Measurements from ENCODE around the gene EEF1AKMT1.

Gene EEF1AKMT1

GRCh38 chr13:20773194-20774080 is at the start of gene EEF1AKMT1:
EEF1AKMT1 (minus strand) TSS chr13:20773961; CDS start chr13:20757598, 16,363 bp downstream.
- DNase-seq, result peak; percentile 95

GRCh38 chr13:20823071-20823470 is 49.3 kb upstream of the EEF1AKMT1 start:
- no peak for DNase-seq

- DNase-seq, result no peak
Observed at GRCh38 chr13:20822406-20822805, 48.6 kb upstream of the EEF1AKMT1 start.

- DNase-seq, result no peak
Observed at GRCh38 chr13:20819715-20820114, 46.0 kb upstream of the EEF1AKMT1 start.

GRCh38 chr13:20815464-20815863 is 41.7 kb upstream of the EEF1AKMT1 start:
- DNase-seq, result no peak

- DNase-seq, result peak; percentile 67
Observed at GRCh38 chr13:20814224-20814910, 40.6 kb upstream of the EEF1AKMT1 start.

GRCh38 chr13:20812890-20813289 is 39.1 kb upstream of the EEF1AKMT1 start:
- no peak for DNase-seq

- no peak for DNase-seq
Observed at GRCh38 chr13:20810808-20811207, 37.0 kb upstream of the EEF1AKMT1 start.

- no peak for DNase-seq
Observed at GRCh38 chr13:20808874-20809273, 35.1 kb upstream of the EEF1AKMT1 start.

- no peak for DNase-seq
Observed at GRCh38 chr13:20803180-20803965, 29.6 kb upstream of the EEF1AKMT1 start.

- no peak for DNase-seq
Observed at GRCh38 chr13:20801707-20802106, 27.9 kb upstream of the EEF1AKMT1 start.

- no peak for DNase-seq
Observed at GRCh38 chr13:20799726-20800416, 26.1 kb upstream of the EEF1AKMT1 start.

GRCh38 chr13:20798027-20798426 is 24.3 kb upstream of the EEF1AKMT1 start:
- no peak for DNase-seq

GRCh38 chr13:20796791-20797508 is 23.2 kb upstream of the EEF1AKMT1 start:
- no peak for DNase-seq

- no peak for DNase-seq
Observed at GRCh38 chr13:20789665-20790064, 15.9 kb upstream of the EEF1AKMT1 start.

- no peak for DNase-seq
Observed at GRCh38 chr13:20788312-20788711, 14.6 kb upstream of the EEF1AKMT1 start.

- DNase-seq, result no peak
Observed at GRCh38 chr13:20787180-20787579, 13.4 kb upstream of the EEF1AKMT1 start.

GRCh38 chr13:20782116-20782708 is 8.5 kb upstream of the EEF1AKMT1 start:
- DNase-seq, result no peak

GRCh38 chr13:20780317-20780716 is 6.6 kb upstream of the EEF1AKMT1 start:
- DNase-seq, result no peak

- no peak for DNase-seq
Observed at GRCh38 chr13:20779405-20779804, 5.6 kb upstream of the EEF1AKMT1 start.

GRCh38 chr13:20778311-20778710 is 4.5 kb upstream of the EEF1AKMT1 start:
- no peak for DNase-seq

- DNase-seq, result no peak
Observed at GRCh38 chr13:20776751-20777150, 3.0 kb upstream of the EEF1AKMT1 start.
